Measurements from ENCODE around the gene CDPF1.
"Not testable (repeated sequence)": the region's sequence is repeated elsewhere in the genome, so short reads cannot be mapped to it uniquely, and the experiment has no call there.

The CDPF1 gene

GRCh38 chr22:46224898-46225290, 25.2 kb downstream of the CDPF1 start:
- no peak for DNase-seq (ENCODE audit: low read depth, low spot score)

- DNase-seq (ENCODE audit: low read depth, low spot score) = no peak
Measured at GRCh38 chr22:46224044-46224897, 25.8 kb downstream of the CDPF1 start.

- no peak for DNase-seq (ENCODE audit: low read depth, low spot score)
Measured at GRCh38 chr22:46220921-46221320, 29.2 kb downstream of the CDPF1 start.

GRCh38 chr22:46219636-46220035, 30.5 kb downstream of the CDPF1 start:
- DNase-seq (ENCODE audit: low read depth, low spot score) = no peak

- DNase-seq (ENCODE audit: low read depth, low spot score) = no peak
Measured at GRCh38 chr22:46214616-46215015, 35.5 kb downstream of the CDPF1 start.

DNA sequence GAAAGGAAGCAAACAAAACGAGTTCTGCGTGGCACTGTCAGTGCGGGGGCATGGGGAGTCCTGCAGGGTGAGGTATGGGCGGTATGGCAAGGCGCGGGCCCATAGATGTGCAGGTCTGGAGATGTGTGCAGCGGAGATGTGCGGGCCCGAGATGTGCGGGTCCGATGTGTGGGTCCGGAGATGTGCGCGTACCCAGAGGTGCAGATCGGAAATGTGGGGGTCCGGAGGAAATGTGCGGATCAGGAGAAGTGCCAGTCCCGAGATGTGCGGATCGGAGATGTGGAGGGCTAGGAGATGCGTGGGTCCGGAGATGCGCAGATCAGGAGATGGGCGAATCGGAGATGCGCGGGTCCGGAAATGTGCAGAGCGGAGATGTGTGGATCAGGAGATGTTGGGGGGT, 35.9 kb downstream of the CDPF1 start:
- no peak for DNase-seq (ENCODE audit: low read depth, low spot score)

DNA sequence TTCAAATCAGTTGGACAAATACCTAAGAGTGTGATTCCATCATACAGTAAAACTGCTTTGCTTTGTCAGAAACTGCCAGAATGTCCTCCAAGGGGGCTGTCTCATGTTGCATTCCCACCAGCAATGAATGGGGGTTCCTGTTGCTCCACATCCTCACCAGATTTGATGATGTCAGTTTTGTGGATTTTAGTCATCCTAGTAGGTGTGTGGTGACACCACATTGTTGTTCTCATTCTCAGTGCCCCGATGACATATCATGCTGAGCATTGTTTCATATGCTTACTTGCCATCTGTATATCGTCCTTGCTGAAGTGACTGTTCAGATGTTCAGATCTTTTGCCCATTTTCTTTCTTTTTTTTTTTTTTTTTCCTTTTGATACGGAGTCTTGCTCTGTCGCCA, 37.0 kb downstream of the CDPF1 start:
- no peak for DNase-seq (ENCODE audit: low read depth, low spot score)

DNA sequence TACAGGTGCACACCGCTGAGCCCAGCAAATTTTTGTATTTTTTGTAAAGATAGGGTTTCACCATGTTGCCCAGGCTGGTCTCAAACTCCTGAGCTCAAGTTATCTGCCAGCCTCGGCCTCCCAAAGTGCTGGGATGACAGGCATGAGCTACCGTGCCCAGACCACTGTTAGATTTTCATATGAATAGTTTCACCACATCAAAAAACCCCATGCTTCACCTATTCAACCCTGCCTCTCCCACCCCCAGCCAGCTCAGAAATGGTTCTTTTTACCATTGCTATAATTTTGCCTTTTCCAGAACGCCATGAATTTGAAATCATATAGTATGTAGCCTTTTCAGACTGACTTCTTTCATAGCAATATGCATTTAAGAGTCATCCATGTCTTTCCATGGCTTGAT, 37.9 kb downstream of the CDPF1 start:
- no peak for DNase-seq (ENCODE audit: low read depth, low spot score)

DNA sequence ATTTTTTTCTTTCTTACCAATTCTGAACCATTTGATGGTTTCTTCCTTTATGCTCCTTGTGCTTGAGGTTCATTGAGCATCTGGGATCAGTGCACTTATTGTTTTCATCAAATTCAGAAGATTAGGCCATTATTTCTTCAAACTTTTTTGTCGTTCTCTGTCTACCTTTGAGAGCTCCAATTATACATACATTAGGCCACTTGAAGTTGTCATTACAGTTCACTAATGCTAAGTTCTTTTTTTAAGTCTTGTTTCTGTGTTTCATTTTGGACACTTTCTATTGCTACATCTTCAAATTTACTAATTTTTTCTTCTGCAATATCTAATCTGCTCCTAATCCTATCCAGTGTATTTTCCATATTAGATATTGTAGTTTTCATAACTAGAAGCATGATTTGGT, 40.8 kb downstream of the CDPF1 start:
- no peak for DNase-seq (ENCODE audit: low read depth, low spot score)

DNA sequence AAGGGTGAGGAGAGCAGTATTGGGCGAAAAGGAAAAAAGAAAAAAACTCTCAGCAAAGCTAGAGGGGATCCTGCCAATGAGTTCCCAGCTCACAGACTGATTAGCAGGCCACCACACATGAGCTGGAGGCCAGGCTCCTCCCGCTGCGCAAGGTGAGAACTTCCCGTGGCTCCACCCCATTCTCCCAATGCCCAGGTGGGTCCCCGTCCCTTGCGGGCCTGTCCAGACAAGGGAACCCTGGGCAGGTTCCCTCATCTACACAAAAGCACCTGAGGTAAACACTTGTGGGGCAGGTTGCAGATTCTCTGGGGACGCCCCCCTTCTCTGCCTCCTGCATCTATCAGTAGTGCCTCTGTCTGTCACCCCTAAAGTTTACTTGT, 46.5 kb downstream of the CDPF1 start:
- no peak for DNase-seq (ENCODE audit: low read depth, low spot score)

DNA sequence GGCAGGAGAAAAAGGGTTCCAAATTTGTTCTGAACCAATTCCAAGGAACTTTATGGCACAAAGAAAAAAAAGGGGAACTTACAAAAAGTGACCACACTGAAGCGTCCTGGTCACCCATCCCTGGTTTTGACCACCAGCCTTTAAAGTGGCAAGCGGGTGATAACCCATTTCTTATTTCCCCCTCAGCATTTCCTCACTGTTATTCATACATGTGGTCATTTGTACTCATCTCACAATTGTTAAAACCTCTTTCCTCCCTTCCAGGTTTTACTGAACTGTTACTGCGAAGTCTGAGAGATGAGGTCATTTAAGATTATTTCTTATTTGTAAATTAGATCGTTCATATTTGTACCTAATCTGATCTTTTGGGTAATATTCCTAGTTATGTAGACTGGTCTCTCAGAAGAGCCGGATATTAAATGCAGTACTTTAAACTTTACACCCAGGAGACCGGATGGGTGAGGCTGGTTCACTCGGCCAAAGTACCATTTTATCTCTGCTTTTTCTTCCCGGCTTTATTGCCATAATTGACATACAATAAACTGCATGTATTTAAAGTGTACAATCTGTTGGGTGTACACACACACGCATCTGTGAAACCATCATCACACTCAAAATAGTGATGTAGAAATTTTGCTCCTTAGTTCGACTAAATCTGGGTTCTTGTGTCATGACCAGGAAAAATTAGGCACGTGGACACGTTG, 47.0 kb downstream of the CDPF1 start:
- DNase-seq (ENCODE audit: low read depth, low spot score) = no peak

DNA sequence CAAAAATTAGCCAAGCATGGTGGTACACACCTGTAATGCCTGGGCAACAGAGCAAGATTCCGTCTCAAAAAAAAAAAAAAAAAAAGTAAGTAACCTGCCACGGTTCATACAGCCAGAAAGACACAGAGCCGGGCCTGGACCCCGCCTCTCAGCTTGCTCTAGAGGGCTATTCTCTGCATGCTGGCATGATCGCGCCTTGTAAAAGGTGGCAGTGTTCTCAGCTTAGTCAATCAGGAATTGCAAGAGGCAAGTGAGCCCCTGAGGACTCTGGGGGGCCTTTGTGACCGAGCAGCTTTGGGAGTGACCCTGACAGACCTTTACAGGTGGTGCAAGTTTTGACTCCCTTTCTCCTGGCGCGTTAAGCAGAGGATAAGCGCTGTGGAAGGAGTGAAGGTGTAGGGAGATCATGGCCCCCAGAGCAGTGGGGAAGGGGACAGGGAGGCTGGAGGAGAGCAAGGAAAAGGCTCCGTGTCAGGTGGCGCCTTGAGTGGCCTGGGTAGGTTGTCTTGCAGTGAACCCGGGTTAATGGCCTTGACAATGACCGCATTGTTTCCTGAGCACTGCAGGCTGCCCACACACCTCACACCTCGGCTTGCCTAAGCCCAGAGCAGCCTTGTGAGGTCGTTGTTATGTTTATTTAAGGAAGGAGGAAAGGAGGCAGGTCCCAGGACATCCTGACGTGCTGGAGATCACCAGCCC, 48.9 kb downstream of the CDPF1 start:
- peak; percentile 72 for DNase-seq (ENCODE audit: low read depth, low spot score)

- DNase-seq (ENCODE audit: low read depth, low spot score) = not testable (repeated sequence)
Measured at GRCh38 chr22:46198806-46199205, 51.3 kb downstream of the CDPF1 start.

GRCh38 chr22:46198274-46198673, 51.8 kb downstream of the CDPF1 start:
- DNase-seq (ENCODE audit: low read depth, low spot score) = no peak

DNA sequence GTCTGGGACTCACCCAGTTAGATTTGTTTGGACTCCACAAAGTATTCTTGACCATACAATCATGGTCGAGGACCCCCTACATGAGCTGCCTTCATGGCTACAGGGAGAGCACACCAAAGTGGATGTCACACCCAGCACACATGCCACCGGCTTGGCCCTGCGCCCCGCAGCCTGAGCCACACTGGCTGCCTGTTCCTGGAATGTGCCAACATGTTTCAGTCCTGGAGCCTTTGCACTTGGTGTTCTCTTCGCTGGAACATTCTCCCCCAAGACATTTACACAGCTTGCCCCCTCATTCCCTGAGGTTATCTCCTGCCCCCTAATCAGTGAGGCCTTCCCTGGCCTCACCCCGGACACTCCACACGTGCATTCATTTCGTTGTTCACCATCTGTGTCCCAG, 53.8 kb downstream of the CDPF1 start:
- no peak for DNase-seq (ENCODE audit: low read depth, low spot score)

GRCh38 chr22:46195487-46196165, 54.5 kb downstream of the CDPF1 start:
- no peak for DNase-seq (ENCODE audit: low read depth, low spot score)
